HG03520 (cell line): ENCODE results near the gene VPS36.
"Not testable (repeated sequence)": the region's sequence is repeated elsewhere in the genome, so short reads cannot be mapped to it uniquely, and the experiment has no call there.

Experiments
- ATAC-seq: cut with Tn5 transposase; IDR thresholded peaks from one replicate; pipeline ENCODE4 v1.9.1; 2021; ENCODE audit warnings: mild to moderate bottlenecking, moderate library complexity; ENCODE audit not compliant: unreplicated experiment

Gene VPS36

GRCh38 chr13:52383366-52383765 lies 67.1 kb downstream of the VPS36 start:
- no peak for ATAC-seq

DNA sequence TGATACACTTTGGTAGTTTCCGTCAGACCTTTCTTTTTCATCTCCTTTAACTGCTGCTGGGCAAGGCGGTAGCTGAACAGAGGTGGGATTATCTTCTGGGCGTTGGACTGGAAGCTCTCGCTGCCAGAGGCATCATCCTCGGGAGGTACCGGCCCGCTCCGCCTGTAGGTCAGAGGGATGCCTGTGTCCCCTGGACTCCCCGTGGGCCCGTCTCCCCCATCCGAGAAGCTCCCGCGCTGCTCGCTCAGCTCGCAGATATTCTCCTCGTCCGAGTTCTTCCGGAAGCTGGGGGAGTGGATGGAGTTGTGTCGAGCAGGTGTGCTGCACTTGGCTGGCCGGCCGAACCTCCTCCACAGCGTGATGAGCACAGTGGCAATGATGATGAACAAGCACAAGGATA lies 72.1 kb downstream of the VPS36 start:
- no peak for ATAC-seq

GRCh38 chr13:52377898-52378297 lies 72.5 kb downstream of the VPS36 start:
- ATAC-seq: no peak

DNA sequence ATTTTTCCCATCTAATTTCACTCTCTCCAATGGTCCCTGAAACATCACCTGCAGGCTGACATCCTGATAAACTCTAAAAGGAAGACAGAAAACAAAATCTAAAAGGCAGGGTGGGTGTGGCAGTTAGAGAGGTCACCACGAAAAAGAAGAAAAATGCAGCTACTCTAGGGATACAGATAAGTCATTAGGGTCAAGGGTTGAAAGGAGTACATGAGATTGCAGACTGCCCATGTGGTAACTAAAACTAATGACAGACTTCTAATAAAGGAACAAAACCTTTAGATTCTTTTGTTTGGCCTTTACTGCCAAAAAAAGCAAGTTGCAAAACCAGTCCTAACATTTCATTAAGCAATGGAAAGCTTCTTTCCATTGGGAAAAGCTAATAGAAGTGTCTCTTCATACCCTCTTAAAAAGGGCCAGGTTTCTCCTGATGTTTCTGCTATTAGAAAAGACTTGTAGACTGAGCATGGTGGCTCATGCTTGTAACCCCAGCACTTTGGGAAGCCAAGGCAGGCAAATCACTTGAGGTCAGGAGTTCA lies 75.5 kb downstream of the VPS36 start:
- no peak for ATAC-seq

- ATAC-seq: no peak
Measured at GRCh38 chr13:52374389-52374788, 76.0 kb downstream of the VPS36 start.

GRCh38 chr13:52373277-52373676 lies 77.2 kb downstream of the VPS36 start:
- not testable (repeated sequence) for ATAC-seq

DNA sequence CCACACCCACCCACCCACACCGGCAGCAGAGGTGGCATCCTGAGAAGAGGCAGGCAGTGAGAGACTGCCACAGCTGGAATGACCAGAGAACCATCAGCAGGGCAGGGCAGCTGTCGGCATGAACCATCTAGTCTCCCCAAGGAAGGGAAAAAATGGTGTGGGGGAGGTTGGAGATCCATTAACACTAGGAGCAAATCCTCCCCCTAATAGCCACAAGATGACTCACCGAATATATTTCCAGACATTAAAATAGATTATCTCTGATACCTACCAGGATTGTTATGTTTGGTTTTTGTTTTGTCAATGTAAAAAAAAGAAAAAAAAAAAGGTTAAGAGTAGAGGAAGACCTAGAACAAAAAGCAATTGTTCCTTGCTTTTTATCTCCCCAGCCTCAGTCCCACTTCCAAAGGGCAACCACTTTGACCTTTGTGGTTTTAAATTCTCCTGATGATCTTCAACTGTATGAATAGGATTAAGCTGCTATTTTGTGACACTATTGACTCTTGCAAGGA lies 78.6 kb downstream of the VPS36 start:
- no peak for ATAC-seq

DNA sequence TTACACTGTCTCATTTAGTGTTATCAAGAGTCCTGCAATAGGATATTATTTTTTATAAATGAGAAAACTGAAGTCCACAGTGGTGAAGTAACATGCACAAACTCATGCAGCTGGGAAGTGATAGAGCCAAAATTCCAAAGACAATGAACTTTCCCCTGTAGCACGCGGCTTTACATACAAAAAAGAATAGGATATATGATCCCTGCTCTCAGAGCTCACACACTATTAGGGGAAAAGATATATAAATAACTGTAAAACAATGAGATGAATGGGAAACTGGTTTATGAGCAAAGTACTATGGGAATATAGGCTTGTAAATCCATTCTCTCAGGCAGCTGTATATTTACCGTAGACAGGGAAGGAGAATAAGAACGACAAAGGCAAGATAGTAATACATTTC lies 84.1 kb downstream of the VPS36 start:
- ATAC-seq: no peak
